ENCODE data around the gene NOD2. TPM values are rescaled to one million over a fixed set of nuclear protein-coding genes. Genes with fewer than 3 reads are reported as not detected.

NOD2 gene
- total and polyA plus RNA-seq, 2 experiments from 2014 or later = 0.27 to 0.66 TPM

GRCh38 chr16:50740736-50741135 lies 47.3 kb downstream of the NOD2 start:
- Mint-ChIP-seq H3K9me3 (no peaks in the 10 kb centered on the region; the same call in 2 of the 3 replicates), H3K27me3 (ENCODE audit: insufficient read depth, low read depth, poor library complexity) (peaks cover 3% of the 10 kb centered on the region), H3K4me3 (no peak overlapping the region), H3K27ac (no peak overlapping the region), H3K4me1 (peaks cover 33% of the 10 kb centered on the region), H3K36me3 (ENCODE audit: low read depth) (no peaks in the 10 kb centered on the region; the same call in 2 of the 3 replicates)
- no peaks in the 10 kb centered on the region for H4K20me1 ChIP-seq (replicated peaks; ENCODE audit: insufficient read depth)
- H2AFZ ChIP-seq = peak overlapping the region; percentile 84; the same call in 1 of the 2 replicates
- no peaks in the 10 kb centered on the region for H3K27me3 ChIP-seq (ENCODE audit: insufficient read depth)
- no peaks in the 10 kb centered on the region for H3K36me3 ChIP-seq (ENCODE audit: insufficient read depth)
- peak overlapping the region; percentile 46; the same call in 1 of the 2 replicates for H3K4me3 ChIP-seq
- H3K4me1 ChIP-seq (ENCODE audit: insufficient read depth) = peaks cover 26% of the 10 kb centered on the region
- no peaks in the 10 kb centered on the region for H3K79me2 ChIP-seq (replicated peaks; ENCODE audit: insufficient read depth)
- TF ChIP-seq NANOG (IDR thresholded peaks at IDR 0.05; ENCODE audit: borderline replicate concordance) = no peak
- no peak for TF ChIP-seq CREB1 (CRISPR knock-in tag; IDR thresholded peaks at IDR 0.05; ENCODE audit: low read depth)
- no peak for TF ChIP-seq EZH2 (IDR thresholded peaks at IDR 0.05; ENCODE audit: low read depth, unreplicated experiment)
- no peak for TF ChIP-seq CTCF (conservative IDR thresholded peaks at IDR 0.05; ENCODE audit: low read depth in 2 of 2)
- no peak for TF ChIP-seq JUNB (IDR thresholded peaks at IDR 0.05; ENCODE audit: unreplicated experiment)
- TF ChIP-seq, protein P1, sequence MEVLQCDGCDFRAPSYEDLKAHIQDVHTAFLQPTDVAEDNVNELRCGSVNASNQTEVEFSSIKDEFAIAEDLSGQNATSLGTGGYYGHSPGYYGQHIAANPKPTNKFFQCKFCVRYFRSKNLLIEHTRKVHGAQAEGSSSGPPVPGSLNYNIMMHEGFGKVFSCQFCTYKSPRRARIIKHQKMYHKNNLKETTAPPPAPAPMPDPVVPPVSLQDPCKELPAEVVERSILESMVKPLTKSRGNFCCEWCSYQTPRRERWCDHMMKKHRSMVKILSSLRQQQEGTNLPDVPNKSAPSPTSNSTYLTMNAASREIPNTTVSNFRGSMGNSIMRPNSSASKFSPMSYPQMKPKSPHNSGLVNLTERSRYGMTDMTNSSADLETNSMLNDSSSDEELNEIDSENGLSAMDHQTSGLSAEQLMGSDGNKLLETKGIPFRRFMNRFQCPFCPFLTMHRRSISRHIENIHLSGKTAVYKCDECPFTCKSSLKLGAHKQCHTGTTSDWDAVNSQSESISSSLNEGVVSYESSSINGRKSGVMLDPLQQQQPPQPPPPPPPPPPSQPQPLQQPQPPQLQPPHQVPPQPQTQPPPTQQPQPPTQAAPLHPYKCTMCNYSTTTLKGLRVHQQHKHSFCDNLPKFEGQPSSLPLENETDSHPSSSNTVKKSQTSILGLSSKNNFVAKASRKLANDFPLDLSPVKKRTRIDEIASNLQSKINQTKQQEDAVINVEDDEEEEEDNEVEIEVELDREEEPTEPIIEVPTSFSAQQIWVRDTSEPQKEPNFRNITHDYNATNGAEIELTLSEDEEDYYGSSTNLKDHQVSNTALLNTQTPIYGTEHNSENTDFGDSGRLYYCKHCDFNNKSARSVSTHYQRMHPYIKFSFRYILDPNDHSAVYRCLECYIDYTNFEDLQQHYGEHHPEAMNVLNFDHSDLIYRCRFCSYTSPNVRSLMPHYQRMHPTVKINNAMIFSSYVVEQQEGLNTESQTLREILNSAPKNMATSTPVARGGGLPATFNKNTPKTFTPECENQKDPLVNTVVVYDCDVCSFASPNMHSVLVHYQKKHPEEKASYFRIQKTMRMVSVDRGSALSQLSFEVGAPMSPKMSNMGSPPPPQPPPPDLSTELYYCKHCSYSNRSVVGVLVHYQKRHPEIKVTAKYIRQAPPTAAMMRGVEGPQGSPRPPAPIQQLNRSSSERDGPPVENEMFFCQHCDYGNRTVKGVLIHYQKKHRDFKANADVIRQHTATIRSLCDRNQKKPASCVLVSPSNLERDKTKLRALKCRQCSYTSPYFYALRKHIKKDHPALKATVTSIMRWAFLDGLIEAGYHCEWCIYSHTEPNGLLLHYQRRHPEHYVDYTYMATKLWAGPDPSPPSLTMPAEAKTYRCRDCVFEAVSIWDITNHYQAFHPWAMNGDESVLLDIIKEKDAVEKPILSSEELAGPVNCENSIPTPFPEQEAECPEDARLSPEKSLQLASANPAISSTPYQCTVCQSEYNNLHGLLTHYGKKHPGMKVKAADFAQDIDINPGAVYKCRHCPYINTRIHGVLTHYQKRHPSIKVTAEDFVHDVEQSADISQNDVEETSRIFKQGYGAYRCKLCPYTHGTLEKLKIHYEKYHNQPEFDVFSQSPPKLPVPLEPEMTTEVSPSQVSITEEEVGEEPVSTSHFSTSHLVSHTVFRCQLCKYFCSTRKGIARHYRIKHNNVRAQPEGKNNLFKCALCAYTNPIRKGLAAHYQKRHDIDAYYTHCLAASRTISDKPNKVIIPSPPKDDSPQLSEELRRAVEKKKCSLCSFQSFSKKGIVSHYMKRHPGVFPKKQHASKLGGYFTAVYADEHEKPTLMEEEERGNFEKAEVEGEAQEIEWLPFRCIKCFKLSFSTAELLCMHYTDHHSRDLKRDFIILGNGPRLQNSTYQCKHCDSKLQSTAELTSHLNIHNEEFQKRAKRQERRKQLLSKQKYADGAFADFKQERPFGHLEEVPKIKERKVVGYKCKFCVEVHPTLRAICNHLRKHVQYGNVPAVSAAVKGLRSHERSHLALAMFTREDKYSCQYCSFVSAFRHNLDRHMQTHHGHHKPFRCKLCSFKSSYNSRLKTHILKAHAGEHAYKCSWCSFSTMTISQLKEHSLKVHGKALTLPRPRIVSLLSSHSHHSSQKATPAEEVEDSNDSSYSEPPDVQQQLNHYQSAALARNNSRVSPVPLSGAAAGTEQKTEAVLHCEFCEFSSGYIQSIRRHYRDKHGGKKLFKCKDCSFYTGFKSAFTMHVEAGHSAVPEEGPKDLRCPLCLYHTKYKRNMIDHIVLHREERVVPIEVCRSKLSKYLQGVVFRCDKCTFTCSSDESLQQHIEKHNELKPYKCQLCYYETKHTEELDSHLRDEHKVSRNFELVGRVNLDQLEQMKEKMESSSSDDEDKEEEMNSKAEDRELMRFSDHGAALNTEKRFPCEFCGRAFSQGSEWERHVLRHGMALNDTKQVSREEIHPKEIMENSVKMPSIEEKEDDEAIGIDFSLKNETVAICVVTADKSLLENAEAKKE (CRISPR knock-in tag; IDR thresholded peaks at IDR 0.05) = no peak
- TF ChIP-seq, protein P2, sequence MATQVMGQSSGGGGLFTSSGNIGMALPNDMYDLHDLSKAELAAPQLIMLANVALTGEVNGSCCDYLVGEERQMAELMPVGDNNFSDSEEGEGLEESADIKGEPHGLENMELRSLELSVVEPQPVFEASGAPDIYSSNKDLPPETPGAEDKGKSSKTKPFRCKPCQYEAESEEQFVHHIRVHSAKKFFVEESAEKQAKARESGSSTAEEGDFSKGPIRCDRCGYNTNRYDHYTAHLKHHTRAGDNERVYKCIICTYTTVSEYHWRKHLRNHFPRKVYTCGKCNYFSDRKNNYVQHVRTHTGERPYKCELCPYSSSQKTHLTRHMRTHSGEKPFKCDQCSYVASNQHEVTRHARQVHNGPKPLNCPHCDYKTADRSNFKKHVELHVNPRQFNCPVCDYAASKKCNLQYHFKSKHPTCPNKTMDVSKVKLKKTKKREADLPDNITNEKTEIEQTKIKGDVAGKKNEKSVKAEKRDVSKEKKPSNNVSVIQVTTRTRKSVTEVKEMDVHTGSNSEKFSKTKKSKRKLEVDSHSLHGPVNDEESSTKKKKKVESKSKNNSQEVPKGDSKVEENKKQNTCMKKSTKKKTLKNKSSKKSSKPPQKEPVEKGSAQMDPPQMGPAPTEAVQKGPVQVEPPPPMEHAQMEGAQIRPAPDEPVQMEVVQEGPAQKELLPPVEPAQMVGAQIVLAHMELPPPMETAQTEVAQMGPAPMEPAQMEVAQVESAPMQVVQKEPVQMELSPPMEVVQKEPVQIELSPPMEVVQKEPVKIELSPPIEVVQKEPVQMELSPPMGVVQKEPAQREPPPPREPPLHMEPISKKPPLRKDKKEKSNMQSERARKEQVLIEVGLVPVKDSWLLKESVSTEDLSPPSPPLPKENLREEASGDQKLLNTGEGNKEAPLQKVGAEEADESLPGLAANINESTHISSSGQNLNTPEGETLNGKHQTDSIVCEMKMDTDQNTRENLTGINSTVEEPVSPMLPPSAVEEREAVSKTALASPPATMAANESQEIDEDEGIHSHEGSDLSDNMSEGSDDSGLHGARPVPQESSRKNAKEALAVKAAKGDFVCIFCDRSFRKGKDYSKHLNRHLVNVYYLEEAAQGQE (IDR thresholded peaks at IDR 0.05; ENCODE audit: unreplicated experiment) = no peak
- TF ChIP-seq, protein P3, sequence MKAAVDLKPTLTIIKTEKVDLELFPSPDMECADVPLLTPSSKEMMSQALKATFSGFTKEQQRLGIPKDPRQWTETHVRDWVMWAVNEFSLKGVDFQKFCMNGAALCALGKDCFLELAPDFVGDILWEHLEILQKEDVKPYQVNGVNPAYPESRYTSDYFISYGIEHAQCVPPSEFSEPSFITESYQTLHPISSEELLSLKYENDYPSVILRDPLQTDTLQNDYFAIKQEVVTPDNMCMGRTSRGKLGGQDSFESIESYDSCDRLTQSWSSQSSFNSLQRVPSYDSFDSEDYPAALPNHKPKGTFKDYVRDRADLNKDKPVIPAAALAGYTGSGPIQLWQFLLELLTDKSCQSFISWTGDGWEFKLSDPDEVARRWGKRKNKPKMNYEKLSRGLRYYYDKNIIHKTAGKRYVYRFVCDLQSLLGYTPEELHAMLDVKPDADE (IDR thresholded peaks at IDR 0.05) = no peak
- no peak for TF ChIP-seq EZH2phosphoT487 (IDR thresholded peaks at IDR 0.05; ENCODE audit: unreplicated experiment)
- DNase-seq (ENCODE audit: low spot score) = no peak
- H3K4me2 ChIP-seq = peak overlapping the region; percentile 66
- H3K27ac ChIP-seq (ENCODE audit: low read depth) = no peak overlapping the region
- H3F3A ChIP-seq (replicated peaks; ENCODE audit: low read depth) = no peaks in the 10 kb centered on the region
- no peak for ATAC-seq
- no peaks in the 10 kb centered on the region for H3K9me2 ChIP-seq (ENCODE audit: insufficient read depth)
